ENCODE results near the gene CLK4. TPM values are rescaled to one million over a fixed set of nuclear protein-coding genes. Genes with fewer than 3 reads are reported as not detected.

Gene CLK4
- total RNA-seq, 1 experiment from 2014 or later: 16.0 TPM

DNA sequence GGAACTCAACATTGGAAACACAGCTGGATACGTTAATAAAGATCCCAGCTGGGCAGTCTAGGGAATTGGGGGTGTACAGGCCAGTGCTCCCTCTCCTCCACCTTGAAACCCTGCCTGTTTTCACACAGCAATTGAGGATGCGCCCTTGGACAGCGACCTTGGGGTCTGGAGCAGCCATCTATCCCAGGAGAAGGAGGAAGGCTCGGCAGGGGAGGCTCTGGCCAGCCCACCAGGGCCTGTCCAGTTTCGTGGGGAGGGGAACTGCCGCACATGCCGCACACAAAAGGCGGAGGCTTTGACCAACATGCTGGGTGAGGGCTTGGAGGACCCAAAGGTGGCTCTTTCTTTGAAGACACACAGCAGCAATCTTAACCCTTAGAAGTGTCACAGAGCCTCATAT lies 38.1 kb downstream of the CLK4 start:
- ChIA-PET POLR2A (no interaction called here), CTCF (interaction anchor here (0.8 to 5.6 kb wide), 8 partner anchors 28 to 354 kb away, joined by 3 to 88 read pairs (median 6); no protein-coding TSS in a partner anchor)
- Mint-ChIP-seq H3K36me3 (no peaks in the 10 kb centered on the region), H3K4me1 (peaks cover 37% of the 10 kb centered on the region), H3K9me3 (no peaks in the 10 kb centered on the region), H3K27ac (no peak overlapping the region), H3K4me3 (peak overlapping the region; percentile 72), H3K27me3 (ENCODE audit: low read depth) (peaks cover 25% of the 10 kb centered on the region)
- no peak for ATAC-seq
- DNase-seq (ENCODE audit: low spot score): peak; percentile 22
- TF ChIP-seq ZNF232 (CRISPR knock-in tag; IDR thresholded peaks at IDR 0.05) (no peak), CREM (CRISPR knock-in tag; IDR thresholded peaks at IDR 0.05) (no peak), ZNF423 (CRISPR knock-in tag; IDR thresholded peaks at IDR 0.05) (no peak), MLX (CRISPR knock-in tag; IDR thresholded peaks at IDR 0.05) (no peak), PRRX2 (CRISPR knock-in tag; IDR thresholded peaks at IDR 0.05) (no peak)
- TF ChIP-seq, protein P1, sequence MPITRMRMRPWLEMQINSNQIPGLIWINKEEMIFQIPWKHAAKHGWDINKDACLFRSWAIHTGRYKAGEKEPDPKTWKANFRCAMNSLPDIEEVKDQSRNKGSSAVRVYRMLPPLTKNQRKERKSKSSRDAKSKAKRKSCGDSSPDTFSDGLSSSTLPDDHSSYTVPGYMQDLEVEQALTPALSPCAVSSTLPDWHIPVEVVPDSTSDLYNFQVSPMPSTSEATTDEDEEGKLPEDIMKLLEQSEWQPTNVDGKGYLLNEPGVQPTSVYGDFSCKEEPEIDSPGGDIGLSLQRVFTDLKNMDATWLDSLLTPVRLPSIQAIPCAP (CRISPR knock-in tag; IDR thresholded peaks at IDR 0.05): no peak
- TF ChIP-seq, protein P2, sequence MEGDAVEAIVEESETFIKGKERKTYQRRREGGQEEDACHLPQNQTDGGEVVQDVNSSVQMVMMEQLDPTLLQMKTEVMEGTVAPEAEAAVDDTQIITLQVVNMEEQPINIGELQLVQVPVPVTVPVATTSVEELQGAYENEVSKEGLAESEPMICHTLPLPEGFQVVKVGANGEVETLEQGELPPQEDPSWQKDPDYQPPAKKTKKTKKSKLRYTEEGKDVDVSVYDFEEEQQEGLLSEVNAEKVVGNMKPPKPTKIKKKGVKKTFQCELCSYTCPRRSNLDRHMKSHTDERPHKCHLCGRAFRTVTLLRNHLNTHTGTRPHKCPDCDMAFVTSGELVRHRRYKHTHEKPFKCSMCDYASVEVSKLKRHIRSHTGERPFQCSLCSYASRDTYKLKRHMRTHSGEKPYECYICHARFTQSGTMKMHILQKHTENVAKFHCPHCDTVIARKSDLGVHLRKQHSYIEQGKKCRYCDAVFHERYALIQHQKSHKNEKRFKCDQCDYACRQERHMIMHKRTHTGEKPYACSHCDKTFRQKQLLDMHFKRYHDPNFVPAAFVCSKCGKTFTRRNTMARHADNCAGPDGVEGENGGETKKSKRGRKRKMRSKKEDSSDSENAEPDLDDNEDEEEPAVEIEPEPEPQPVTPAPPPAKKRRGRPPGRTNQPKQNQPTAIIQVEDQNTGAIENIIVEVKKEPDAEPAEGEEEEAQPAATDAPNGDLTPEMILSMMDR (IDR thresholded peaks at IDR 0.05): no peak
- TF ChIP-seq, protein P3, sequence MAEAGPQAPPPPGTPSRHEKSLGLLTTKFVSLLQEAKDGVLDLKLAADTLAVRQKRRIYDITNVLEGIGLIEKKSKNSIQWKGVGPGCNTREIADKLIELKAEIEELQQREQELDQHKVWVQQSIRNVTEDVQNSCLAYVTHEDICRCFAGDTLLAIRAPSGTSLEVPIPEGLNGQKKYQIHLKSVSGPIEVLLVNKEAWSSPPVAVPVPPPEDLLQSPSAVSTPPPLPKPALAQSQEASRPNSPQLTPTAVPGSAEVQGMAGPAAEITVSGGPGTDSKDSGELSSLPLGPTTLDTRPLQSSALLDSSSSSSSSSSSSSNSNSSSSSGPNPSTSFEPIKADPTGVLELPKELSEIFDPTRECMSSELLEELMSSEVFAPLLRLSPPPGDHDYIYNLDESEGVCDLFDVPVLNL (CRISPR knock-in tag; IDR thresholded peaks at IDR 0.05; ENCODE audit: borderline replicate concordance, low read depth): no peak

- CTCF ChIA-PET: interaction anchor here (0.8 to 5.6 kb wide), 9 partner anchors 27 to 353 kb away, joined by 3 to 88 read pairs (median 5); no protein-coding TSS in a partner anchor
- Mint-ChIP-seq H3K27ac (no peak overlapping the region), H3K27me3 (ENCODE audit: low read depth) (peaks cover 25% of the 10 kb centered on the region), H3K4me3 (peak overlapping the region; percentile 72), H3K4me1 (peaks cover 37% of the 10 kb centered on the region), H3K36me3 (no peaks in the 10 kb centered on the region), H3K9me3 (no peaks in the 10 kb centered on the region)
- POLR2A ChIA-PET: no interaction called here
- DNase-seq (ENCODE audit: low spot score) (no peak), ATAC-seq (no peak)
- TF ChIP-seq HMGXB4 (CRISPR knock-in tag; IDR thresholded peaks at IDR 0.05): peak; percentile 7; the same call in 1 of the 2 replicates
- TF ChIP-seq SMAD3 (CRISPR knock-in tag; IDR thresholded peaks at IDR 0.05; ENCODE audit: borderline replicate concordance): no peak
These were observed 38.9 kb downstream of the CLK4 start for GRCh38 chr5:178587763-178588611.

DNA sequence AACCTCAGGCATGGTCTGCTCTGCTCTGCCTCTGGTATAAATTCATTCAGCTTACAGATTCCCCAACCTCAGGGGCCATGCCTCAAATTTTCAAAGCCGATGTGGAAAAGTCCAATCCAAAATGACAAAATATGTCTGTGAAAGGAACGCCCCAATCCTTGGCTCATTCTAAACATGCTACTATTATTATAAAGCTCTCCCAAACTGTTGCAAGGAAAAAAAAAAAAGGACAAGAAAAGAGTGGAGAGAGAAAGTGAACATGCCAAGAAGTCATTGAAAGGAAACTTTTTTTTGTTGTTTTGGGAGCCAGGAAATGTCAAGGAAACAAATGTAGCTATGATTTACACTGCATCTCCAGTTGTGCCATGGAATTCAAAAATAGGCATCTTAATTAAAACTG lies 40.5 kb downstream of the CLK4 start:
- H3K9me3 Mint-ChIP-seq: no peaks in the 10 kb centered on the region
- no peak overlapping the region for H3K4me3 Mint-ChIP-seq
- H3K36me3 Mint-ChIP-seq: no peaks in the 10 kb centered on the region
- POLR2A ChIA-PET: interaction anchor here (0.9 kb wide), 1 partner anchor 11 kb away, joined by 3 read pairs; no protein-coding TSS in a partner anchor
- peaks cover 38% of the 10 kb centered on the region for H3K4me1 Mint-ChIP-seq
- CTCF ChIA-PET: interaction anchor here (1.1 to 5.6 kb wide), 2 partner anchors 125 to 351 kb away, joined by 3 to 88 read pairs; no protein-coding TSS in a partner anchor
- H3K27me3 Mint-ChIP-seq (ENCODE audit: low read depth): peaks cover 25% of the 10 kb centered on the region
- DNase-seq (ENCODE audit: low spot score) (no peak), ATAC-seq (no peak)
- no peak overlapping the region for H3K27ac Mint-ChIP-seq
- TF ChIP-seq TCF7 (CRISPR knock-in tag; IDR thresholded peaks at IDR 0.05; ENCODE audit: low read depth) (no peak), ETV6 (CRISPR knock-in tag; IDR thresholded peaks at IDR 0.05) (no peak), ZBTB43 (CRISPR knock-in tag; IDR thresholded peaks at IDR 0.05) (no peak), AR (CRISPR knock-in tag; IDR thresholded peaks at IDR 0.05) (no peak), ZNF425 (CRISPR knock-in tag; conservative IDR thresholded peaks at IDR 0.05) (no peak), TEAD1 (CRISPR knock-in tag; IDR thresholded peaks at IDR 0.05) (no peak), ZNF138 (CRISPR knock-in tag; conservative IDR thresholded peaks at IDR 0.05) (no peak)

Data from WTC11 (cell line).